GM19193 (cell line): ENCODE measurements around the gene PCMTD2.

Source experiments
- POLR2A ChIP-seq: IDR thresholded peaks from 4 replicates; pipeline ENCODE4 v1.6.1; 2011; ENCODE audit not compliant: insufficient read depth, insufficient read length; ENCODE audit errors: extremely low read depth

PCMTD2 gene

DNA sequence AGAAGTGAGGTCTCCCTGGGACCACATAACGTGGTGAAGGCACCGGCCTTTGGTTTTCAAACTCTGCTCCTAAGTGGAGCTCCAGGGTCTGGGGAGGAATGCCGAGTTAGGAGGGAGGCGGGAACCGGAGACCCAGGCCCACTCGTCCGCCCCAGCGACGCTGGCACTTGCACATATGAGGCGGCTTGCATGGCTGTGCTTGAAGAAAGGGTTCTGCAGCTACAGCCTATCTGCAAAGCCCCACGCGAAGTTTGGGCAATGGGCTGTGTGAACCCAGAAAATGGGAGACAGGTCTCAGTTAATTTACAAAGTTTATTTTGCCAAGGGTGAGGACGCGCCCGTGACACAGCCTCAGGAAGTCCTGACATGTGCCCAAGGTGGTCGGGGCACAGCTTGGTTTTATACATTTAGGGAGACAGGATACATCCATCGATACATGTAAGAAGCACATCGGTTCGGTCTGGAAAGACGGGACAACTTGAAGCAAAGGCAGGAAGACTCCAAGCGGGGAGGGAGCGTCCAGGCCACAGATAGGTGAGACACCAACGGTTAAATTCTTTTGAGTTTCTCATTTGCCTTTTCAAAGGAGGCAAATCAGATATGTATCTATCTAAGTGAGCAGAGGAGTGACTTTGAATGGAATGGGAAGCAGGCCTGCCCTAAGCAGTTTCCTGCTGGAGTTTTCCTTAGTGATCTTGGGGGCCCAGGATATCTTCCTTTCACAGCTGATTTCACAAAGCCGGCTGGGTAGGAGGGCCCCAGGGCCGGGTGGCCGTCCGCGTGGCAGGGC is 782 bp upstream of the PCMTD2 start:
- TF ChIP-seq POLR2A, result no peak

GRCh38 chr20:64256282-64256935 is 861 bp downstream of the PCMTD2 start:
- TF ChIP-seq POLR2A, result no peak

- no peak for TF ChIP-seq POLR2A
Observed at GRCh38 chr20:64257107-64257757, 1.7 kb downstream of the PCMTD2 start.

DNA sequence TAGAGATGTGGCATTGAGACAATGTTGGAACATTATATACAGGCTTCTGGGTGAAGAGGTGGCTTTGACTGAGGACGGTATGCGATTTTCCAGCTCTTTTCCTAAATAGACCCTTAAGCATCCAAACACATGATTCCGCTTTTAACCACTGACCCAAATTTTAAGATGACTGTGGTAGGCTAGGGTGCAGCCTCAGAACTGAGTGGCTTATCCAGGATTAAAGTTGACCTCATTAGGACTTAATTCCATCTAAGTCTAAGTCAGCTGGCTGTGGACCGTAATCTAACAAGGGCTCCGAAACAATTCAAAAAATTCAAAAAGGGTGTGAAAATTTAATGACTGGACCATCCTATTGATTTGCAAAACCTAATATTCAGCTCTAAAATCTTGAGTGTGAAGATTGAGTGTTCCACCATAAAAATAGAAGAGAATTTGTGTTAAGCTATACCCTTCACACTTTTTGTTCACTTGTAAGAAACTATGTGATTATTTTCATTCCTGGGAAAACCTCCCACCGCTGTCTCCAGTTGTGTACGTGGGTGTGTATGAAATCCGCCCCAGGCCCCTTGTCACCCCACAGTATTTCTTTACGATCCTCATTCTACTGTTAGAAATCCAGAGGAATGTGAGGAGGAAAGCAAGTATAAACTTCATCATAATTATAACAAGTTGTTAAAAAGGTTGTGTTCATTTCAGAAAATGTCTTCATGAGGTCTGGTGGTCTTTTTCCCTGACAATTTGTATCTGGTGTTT is 2.7 kb downstream of the PCMTD2 start:
- TF ChIP-seq POLR2A, result no peak

DNA sequence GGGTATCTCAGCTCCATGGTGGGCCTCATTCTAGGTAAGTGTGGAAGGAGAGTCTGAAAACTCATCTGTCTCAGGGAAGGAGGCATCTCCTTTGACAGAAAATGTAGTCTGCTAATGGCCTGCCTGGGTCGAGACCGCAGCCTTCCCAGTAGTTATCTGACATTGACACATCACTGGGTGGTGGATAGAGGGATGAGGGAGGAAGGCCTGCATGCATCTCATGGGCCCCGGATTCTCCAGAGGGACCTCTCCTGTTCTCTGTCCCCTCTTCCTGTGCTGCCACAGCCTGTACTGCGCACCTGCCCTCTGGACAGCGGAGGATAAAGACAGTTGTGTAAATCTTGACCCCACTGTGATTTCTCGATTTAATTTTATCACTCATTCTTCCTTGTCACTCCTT is 4.7 kb downstream of the PCMTD2 start:
- TF ChIP-seq POLR2A, result no peak

DNA sequence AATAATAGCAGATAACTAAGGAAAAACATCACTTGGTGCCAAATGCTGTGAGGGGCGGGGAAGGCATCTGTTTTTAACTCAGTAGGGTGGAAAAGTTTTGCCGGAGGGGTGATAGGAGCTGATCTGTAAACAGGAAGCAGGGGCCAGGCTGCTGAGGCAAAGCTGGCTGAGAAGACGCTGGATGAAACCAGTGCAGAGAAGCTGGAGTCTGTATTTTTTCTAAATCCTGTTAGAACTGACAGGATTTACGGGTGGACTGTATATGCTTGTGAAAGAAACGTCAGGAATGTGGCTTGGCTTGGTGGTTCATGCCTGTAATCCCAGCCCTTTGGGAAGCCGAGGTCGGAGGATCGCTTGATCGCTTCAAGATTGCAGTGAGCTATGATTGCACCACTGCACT is 5.6 kb downstream of the PCMTD2 start:
- TF ChIP-seq POLR2A, result no peak

DNA sequence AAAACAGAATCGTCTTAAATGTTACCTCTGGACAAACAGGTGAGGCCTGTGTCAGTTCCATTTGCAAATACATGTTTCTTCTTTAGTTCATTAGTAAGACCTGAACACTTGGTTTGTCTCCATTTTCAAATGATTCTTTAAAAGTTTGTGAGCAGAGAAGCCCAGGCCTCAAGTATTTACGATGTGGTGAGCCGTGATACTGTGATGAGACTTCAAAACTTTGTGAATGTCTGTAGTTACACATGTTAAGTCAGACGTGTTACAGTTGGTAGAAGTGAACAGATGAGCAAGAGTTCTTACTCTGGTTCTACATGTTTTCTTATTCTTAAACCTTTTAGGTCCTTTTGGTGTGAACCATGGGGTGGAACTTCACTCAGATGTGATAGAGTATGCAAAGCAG is 8.5 kb downstream of the PCMTD2 start:
- no peak for TF ChIP-seq POLR2A

DNA sequence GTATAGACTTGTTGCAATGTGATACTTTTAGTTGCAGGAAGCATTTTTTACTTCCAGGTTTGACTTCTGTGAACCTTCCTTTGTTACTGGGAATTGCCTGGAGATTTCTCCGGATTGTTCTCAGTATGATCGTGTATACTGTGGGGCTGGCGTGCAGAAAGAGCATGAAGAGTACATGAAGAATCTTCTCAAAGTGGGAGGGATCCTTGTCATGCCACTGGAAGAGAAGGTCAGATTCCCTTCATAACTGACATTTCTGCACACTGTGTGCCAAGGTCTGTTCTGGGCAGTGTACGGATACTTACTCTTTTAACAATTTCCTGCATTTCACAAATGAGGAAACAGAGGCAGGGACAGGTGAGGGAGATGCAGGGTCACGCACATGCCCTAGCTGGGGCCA is 9.7 kb downstream of the PCMTD2 start:
- TF ChIP-seq POLR2A, result no peak

DNA sequence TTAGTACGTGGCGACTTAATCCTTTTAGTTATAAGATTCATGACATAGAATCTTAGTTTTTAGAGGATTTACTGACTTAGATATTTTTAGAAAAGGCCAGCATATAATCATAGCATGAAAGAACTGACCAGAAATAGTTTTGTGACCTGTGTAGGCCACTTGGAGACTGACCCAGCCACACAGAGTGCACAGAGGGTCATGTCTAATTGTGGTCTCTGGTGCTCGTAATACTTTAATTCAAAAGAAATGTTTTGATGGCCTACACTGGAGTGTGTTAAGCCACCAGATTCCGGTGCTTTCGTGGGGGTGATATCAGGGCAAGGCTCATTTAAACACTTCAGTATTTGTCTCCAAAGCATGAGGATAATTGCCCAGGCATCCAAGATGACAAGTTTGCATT is 11.4 kb downstream of the PCMTD2 start:
- no peak for TF ChIP-seq POLR2A

- no peak for TF ChIP-seq POLR2A
Observed at GRCh38 chr20:64268174-64268573, 12.6 kb downstream of the PCMTD2 start.

- TF ChIP-seq POLR2A, result no peak
Observed at GRCh38 chr20:64269604-64270411, 14.3 kb downstream of the PCMTD2 start.

GRCh38 chr20:64271636-64272035 is 16.1 kb downstream of the PCMTD2 start:
- TF ChIP-seq POLR2A, result no peak

GRCh38 chr20:64273109-64273508 is 17.6 kb downstream of the PCMTD2 start:
- TF ChIP-seq POLR2A, result no peak

DNA sequence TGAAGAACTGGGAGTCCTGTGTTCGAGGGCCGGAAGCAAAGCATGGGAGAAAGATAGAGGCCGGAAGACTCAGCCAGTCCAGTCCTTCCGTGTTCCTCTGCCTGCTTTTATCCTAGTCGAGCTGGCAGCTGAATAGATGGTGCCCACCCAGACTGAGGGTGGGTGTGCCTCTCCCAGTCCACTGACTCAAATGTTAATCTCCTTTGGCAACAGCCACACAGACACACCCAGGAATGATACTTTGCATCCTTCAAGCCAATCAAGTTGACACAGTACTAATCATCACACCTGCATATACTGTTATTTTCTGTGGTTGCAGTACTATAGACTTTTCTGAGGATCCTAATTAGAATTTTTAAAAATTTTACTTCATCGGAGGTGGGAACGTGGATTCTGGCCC is 21.3 kb downstream of the PCMTD2 start:
- TF ChIP-seq POLR2A, result no peak

- TF ChIP-seq POLR2A, result no peak
Observed at GRCh38 chr20:64277571-64278316, 22.2 kb downstream of the PCMTD2 start.

DNA sequence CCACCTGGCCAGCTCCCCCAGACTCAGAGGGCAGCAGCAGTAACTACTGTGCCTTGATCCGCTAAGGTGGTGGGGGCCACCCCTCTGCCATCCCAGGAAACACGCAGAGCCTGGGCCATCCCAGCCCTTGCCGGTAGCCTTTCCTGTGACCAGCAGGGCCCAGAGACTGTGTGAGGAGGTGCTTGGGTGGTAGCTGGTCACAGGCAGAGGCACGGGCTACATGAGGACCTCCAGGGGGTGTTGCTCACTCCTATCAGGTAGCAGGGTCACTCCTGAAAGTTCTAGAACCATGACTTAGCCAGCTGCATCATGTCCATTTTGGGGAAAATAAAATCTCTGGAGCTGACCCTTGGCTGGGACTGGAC is 22.8 kb downstream of the PCMTD2 start:
- no peak for TF ChIP-seq POLR2A
